Measurements from ENCODE around the gene CSRNP2.

- TF ChIP-seq CTCF (conservative IDR thresholded peaks at IDR 0.05; ENCODE audit: low read depth, low read length), result no peak
- no peak for TF ChIP-seq CEBPB (IDR thresholded peaks at IDR 0.05; ENCODE audit: low read depth, low read length)
- no peak for TF ChIP-seq RAD21 (IDR thresholded peaks at IDR 0.05; ENCODE audit: low read length)
- no peak for TF ChIP-seq POLR2A (IDR thresholded peaks at IDR 0.05; ENCODE audit: low read depth, low read length)
- TF ChIP-seq MAFK (IDR thresholded peaks at IDR 0.05; ENCODE audit: low read depth, low read length), result no peak
- TF ChIP-seq CHD1 (IDR thresholded peaks at IDR 0.05; ENCODE audit: low read depth, low read length), result no peak
- TF ChIP-seq MAZ (IDR thresholded peaks at IDR 0.05; ENCODE audit: borderline replicate concordance, low read depth, low read length), result no peak
- no peak for TF ChIP-seq USF2 (IDR thresholded peaks at IDR 0.05; ENCODE audit: low read depth, low read length)
- no peak for TF ChIP-seq RCOR1 (IDR thresholded peaks at IDR 0.05; ENCODE audit: insufficient replicate concordance, low read length)
- no peak for TF ChIP-seq SMC3 (IDR thresholded peaks at IDR 0.05; ENCODE audit: low read depth, low read length)
- no peak for TF ChIP-seq BHLHE40 (IDR thresholded peaks at IDR 0.05; ENCODE audit: low read depth, low read length)
- TF ChIP-seq RFX5 (IDR thresholded peaks at IDR 0.05; ENCODE audit: low read depth, low read length), result no peak
Measured at GRCh38 chr12:51013441-51013840, 70.0 kb downstream of the CSRNP2 start.
